Measurements from ENCODE around the gene OR2B2.

The OR2B2 gene

DNA sequence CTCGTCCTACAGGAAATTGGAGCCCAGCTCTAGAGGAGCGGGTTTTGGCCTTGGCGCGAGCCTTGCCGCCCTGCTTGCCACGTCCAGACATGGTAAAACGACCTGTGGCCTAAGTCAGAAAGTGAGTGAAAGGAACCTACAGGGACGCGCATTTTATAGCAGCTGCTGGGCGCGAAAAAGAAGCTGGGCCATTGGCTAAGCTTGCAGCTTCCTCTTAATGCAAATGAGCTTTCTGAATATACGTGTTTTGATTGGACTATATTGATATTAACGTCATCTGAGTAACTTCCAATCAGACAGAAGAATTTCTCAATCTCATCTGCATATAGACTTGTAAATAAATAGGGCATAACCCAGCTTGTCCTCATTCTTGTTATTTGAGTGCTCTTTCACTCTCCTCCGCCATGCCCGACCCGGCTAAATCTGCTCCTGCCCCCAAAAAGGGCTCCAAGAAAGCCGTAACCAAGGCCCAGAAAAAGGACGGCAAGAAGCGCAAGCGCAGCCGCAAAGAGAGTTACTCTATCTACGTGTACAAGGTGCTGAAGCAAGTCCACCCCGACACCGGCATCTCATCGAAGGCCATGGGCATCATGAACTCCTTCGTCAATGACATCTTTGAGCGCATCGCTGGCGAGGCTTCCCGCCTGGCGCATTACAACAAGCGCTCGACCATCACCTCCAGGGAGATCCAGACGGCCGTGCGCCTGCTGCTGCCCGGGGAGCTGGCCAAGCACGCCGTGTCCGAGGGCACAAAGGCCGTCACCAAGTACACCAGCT, 18.9 kb downstream of the OR2B2 start:
- peak; percentile 100 for DNase-seq

DNA sequence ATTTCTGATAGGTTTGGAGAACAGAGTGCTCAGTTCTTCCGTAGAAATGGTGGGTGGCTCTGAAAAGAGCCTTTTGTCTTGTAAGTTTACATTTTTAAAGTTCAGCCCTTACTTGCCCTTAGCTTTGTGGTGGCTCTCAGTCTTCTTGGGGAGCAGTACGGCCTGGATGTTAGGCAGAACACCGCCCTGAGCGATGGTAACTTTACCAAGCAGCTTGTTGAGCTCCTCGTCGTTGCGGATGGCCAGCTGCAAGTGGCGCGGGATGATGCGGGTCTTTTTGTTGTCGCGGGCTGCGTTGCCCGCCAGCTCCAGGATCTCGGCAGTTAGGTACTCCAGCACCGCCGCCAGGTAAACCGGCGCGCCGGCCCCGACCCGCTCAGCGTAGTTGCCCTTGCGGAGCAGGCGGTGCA, 19.5 kb downstream of the OR2B2 start:
- DNase-seq = peak; percentile 50

DNA sequence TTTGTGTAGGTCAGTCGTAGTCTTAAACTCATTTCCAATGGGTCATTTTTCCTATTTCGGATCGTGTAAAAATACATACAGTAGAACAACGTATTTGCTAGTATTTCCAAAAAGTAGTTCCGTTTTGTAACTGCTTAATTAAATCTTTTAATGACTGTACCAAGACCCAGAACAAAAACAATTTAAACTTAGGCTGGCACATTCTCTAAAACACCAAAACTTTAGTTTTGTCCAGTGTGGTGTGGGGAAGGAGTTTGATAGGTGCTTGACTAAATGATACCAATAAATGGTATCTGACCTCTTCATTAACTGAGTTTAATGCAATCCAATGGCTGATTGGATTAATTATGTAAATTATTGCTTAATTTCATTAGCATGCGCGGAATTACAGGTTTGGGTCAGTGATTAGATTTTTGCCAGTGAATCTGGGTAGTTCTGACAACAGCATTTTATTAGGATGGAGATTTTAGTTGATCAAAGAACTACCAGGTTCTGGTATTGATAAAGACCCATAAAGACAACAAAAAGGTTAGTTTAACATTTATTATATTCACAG, 20.8 kb downstream of the OR2B2 start:
- peak; percentile 44 for DNase-seq

DNA sequence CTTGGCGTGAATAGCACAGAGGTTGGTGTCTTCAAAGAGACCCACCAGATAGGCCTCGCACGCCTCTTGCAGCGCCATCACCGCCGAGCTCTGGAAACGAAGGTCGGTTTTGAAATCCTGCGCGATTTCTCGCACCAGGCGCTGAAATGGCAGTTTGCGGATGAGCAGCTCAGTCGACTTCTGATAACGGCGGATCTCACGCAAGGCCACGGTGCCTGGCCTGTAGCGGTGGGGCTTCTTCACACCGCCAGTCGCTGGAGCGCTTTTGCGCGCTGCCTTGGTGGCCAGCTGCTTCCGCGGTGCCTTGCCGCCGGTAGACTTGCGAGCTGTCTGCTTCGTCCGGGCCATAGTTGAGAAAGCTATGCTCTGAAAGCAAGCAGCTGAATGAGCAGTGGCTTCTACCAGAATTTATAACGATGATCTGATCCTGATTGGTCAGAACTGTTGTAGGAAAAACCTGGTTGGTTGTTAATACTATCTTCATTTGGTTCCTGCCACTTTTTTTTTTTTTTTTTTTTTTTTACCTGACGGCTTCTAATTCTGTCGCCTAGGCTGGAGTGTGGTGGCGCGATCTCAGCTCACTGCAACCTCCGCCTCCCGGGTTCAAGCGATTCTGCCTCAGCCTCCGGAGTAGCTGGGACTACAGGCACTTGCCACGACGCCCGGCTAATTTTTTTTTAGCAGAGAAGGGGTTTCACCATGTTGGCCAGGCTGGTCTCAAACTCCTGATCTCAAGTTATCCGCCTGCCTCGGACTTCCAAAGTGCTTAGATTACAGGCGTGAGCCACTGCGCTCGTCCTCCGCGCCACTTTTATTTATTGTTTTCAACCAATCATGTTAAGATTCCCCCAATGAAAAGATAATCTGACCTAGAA, 21.5 kb downstream of the OR2B2 start:
- peak; percentile 94 for DNase-seq

DNA sequence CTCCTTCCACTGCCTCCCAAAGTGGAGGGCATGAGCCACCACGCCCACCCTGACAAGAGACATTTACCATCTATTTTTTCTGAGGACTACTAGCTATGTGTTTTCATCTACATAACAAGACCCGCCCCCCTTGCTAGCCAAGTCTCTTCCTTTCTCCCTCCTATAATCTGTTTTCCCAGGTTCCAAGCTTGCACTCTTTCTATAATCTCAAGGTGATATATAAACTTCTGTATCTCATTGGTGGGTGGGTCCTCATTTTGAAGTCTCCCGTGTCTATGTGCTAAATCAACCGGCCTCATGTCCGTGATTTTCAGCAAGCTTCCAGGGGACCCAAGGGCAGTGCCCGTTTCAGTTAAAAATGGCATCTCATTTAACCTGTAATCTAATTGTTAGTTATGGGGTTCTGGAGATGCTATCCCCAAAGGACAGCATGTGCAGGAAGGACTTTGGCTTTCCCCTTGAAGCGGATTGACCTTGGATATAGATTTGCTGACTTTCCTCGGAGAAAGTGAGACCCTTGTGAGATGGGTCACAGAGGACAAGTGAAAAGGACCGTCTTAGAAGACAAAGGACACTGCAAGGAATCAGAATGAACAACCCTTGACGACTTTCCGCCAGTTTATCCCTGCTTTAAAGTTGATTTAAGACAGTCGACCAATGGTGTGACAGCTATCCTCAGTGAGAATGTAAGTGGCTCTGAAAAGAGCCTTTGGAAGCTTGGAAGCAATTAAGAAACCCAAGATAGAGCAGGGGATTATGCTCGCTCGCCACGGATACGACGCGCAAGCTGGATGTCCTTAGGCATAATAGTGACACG, 22.4 kb downstream of the OR2B2 start:
- peak; percentile 42 for DNase-seq

DNA sequence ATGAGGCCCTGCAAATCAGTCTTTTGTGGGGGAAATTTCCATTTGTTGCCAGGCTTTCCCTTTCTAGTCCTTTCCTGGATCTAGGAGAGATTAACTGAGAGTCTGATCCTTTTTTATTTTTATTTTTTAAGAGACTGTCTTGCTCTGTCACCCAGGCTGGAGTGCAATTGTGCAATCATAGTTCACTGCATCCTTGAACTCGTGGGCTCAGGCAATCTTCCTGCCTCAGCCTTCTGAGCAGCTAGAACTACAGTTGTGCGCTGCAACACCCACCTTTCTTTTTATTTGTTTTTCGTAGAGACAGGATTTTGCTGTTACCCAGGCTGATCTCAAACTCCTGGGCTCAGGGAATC, 22.9 kb downstream of the OR2B2 start:
- DNase-seq = no peak

DNA sequence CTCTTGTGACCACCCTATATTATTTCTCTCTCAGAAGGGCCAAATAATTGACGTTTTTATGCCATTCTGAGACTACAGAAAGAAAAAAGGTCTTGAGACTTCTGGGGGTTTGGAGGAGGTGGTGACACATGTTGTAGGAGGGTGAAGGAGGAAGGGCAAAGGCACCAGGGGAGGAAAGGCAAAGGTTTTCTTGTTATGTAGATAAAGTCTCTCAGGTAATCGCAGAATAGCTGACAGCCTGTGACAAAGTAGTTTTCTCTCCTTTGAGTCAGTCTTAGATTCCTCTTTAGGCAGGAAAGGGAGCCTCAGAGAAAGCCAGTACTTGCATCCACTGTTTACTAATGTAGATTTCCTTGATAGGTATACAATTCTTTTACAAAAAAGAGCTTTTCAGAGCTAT, 23.6 kb downstream of the OR2B2 start:
- DNase-seq = no peak

DNA sequence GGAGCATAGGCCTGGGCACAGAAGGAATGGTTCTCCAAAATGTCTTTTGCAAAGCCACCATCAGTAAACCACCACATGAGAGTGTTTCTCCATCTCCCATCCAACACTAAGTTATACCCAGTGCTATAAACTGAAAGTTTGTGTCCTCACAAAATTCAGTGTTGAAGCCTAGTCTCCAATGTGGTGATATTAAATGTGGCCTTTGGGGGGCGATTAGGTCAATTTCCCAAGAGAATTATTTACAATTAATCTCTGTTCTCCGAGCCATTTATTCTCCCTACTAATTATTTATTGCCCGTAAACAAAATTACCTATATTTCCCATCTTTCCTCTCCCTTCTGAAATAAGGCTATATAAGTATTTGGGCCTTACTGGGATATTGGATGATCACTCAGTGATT, 26.1 kb downstream of the OR2B2 start:
- no peak for DNase-seq

DNA sequence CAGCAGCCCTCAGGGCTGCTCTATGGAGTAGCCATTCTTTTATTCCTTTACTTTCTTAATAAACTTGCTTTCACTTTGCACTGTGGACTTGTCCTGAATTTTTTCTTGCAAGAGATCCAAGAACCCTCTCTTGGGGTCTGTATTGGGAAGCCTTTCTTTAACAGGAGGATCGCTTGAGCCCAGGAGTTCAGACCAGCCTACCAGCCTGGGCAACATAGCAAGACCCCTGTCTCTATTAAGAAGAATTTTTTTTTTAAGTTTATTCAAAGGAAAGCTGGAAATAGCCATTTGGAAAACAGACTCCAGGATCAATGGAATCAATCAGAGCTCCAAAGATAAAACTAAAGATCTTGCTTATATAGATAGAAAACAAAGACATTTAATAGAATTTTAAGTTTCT, 29.1 kb downstream of the OR2B2 start:
- no peak for DNase-seq

DNA sequence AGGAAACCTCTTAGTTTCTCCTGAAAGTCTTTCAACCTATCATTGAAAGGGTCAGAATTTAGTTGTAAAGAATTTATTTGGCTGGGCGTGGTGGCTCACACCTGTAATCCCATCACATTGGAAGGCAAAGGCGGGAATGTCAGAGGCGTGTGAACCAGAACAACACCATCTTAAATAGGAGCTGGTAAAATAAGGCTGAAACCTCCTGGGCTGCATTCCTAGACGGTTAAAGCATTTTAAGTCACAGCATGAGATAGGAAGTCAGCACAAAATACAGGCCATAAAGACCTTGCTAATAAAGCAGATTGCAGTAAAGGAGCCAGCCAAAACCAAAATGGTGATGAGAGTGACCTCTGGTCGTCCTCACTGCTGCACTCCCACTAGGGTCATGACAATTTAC, 29.6 kb downstream of the OR2B2 start:
- DNase-seq = no peak

DNA sequence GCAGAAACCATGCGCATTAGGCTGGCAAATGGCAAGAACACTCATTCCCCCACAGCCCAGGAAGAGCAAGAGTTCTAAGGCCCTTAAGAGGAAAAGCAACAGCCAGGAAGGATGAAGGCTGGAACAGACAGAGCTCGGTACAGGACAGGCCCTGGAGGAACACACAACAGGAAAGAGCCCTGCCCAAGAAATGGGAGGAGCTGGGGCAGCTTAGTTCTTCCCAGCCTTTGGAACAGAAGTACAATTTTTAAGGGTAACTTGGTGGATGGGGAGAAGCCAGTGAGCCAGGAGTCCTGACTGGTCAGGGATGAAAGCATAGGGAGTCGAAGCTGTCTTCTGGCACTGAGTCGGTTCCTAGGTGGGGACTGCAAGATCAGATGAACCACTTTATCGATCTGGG, 32.4 kb downstream of the OR2B2 start:
- no peak for DNase-seq

DNA sequence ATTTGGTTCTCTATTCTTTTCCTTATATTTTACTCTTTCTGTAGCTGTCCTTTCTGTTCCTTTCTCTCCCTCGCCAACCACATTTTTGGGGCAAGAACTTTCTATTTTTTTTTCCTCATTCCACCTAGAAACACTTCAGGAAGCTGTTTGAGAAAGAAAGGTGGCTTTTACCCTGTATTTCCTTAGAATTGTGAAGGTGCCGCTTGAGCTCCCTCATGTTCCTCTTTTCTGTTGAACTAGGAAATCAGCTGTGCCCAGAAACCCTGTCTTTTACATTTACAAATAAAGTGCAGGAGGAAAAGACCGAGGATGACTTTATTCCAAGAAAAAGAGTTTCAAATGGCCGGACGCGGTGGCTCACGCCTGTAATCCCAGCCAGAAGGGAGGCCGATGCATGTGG, 38.2 kb downstream of the OR2B2 start:
- DNase-seq = no peak

DNA sequence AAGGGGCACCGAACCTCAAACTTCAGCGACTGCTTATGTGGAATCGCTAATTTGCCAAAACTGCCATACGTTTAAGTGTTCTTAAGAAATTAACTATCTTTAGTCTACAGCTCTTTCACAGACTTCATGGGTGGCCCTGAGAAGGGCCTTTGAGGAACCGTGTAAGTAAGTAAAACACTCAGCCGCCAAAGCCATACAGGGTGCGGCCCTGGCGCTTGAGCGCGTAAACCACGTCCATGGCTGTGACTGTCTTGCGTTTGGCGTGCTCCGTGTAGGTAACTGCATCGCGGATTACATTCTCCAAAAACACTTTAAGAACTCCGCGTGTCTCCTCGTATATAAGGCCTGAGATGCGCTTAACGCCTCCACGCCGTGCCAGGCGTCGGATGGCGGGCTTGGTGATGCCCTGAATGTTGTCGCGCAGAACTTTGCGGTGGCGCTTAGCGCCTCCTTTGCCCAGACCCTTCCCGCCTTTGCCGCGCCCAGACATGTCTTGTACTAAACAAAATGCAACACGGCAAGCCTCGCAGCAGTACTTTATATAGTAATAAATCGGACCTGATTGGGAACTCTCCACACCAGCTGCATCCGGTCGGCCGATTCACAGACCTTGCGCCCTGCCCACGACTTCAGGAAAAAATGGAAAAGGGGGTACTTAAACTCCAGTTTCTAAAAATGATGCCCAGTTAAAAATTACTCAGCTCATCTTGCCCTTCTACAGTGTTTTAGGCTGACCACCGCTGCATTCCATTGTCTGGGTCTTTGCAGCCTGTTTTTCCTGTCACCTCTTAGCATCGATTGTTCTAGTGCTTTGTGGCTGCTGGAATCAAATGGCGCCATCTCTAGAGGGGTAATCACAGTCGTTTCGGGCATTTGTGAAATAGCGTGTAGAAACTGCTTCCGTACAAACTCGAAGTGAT, 38.9 kb downstream of the OR2B2 start:
- DNase-seq = peak; percentile 95

DNA sequence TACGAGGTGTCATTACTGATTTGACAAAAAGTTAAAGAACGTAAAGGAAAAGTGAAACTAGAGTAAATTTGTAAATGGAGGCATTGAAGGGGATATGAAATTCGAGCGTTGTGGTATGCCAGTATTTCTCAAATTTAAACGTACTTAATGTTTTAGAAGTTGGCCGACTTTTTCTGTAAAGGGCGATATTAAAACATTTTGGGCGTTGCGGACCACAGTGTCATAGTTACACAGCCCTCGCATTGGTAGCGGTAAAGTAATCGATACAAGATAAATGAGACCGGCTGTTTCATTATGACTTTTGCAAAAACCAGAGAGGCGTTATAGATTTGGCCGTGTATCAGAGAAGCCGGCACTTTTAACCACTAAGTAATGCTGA, 39.6 kb downstream of the OR2B2 start:
- DNase-seq = no peak

DNA sequence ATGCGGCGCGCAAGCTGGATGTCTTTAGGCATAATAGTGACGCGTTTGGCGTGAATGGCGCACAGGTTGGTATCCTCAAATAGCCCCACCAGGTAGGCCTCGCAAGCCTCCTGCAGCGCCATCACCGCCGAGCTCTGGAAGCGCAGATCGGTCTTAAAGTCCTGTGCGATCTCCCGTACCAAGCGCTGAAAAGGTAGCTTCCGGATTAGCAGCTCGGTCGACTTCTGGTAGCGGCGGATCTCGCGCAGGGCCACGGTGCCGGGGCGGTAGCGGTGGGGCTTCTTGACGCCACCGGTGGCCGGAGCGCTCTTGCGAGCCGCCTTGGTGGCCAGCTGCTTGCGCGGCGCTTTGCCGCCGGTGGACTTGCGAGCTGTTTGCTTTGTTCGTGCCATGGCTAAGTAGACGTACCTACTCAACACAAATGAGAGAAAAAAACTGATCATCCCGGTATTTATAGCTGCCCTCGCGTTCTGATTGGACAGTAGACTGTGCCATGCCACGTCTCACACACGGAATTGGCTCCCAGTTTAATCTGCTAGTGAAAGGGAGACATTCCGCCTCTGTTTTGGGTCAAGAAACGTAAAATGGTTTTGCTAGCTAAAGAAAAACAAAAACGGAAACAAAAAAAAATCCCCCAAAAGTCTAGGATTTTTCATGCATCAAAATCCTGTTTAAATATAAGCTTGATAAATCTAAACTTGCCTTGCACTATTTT, 40.1 kb downstream of the OR2B2 start:
- peak; percentile 99 for DNase-seq

DNA sequence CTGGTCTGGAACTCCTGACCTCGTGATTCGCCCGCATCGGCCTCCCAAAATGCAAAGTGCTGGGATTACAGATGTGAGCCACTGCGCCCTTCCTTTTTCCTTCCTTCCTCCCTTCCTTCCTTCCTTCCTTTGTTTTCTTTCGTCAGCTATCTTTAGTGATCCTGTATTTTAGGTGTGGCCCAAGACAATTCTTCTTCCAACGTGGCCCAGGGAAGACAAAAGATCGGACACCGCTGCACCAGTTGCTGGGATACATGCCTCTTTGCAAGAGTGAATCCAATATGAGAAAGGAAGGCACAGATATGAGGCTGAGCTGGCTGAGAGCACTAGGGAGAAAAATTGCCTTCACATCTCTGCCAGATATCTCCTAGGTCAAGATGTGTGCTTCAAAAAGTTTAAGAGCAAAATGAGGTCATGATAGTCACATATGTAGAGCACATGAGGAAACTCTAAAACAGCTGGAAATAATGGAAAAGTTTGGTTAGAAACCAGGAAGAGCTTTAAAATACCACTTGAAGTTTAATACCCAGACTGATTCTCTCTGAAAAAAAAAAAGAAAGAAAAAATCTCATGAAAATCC, 41.8 kb downstream of the OR2B2 start:
- DNase-seq = no peak

DNA sequence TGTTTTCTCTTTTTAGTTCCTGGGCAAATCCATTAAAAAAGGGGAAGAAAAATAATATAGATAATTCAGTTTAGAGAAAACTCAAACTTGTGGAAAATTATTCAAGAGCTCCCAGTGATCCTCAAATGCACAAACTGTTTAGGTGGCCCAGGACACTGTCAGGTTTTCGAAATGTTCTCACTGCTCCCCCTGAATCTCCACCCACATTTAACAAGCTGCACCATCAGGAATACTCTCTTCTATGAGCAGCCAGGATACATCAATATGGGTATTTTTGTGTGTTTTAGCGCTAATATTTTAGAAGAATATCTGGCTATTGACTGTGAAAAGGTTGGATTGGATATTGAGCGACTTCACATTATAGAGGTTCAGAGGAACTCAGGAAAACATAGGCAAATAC, 43.9 kb downstream of the OR2B2 start:
- DNase-seq = no peak

DNA sequence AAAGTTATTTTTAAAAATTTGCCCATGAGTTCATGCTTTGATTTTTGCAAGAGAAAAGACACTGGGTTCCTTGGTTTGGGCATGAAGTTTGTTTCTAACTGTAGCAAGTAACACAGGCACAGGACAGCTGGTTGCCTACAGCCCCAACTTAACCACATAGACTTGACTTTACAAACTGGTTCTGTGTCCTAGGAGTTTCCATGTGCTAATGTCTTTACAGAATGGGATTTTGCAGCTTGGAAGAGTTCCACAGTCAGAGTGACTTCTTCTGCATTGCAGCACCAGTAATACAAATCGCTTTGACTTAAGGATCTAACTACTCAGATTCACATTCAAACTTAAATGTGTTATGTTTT, 44.3 kb downstream of the OR2B2 start:
- peak; percentile 43 for DNase-seq

DNA sequence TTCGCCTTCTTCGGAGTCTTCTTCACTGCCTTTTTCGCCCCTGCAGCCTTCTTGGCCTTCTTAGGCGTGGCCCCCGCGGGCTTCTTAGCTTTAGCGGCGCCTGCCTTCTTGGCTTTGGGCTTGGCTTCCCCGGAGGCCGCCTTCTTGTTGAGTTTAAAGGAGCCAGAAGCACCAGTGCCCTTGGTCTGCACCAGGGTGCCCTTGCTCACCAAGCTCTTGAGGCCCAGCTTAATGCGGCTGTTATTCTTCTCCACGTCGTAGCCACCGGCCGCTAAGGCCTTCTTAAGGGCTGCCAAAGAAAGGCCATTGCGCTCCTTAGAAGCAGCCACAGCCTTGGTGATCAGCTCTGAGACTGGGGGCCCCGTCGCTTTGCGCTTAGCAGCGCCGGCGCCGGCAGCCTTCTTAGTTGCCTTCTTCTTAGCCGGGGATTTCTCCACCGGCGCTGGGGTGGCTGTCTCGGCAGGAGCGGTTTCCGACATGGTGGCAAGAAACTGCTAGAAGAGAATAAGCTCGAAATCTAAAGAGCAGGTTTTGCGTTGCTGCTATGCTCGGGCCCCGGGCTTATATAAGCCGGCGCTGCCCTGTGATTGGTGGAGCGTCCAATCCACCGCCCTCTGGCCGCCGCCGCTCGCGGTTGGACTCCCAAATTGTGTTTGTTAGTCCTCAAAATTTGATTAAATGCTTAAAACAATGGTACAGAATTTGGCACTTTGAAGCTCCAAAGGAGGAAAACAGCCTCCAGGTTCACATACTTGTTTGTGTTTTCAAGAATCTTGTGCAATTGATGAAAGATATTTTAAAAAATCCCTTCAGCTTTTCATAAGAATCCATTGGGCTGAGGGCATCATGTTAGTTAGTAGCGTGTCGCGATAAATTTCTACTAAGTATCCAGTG, 44.9 kb downstream of the OR2B2 start:
- peak; percentile 88 for DNase-seq
